GOT3 (cell line): ENCODE data around the gene SLC4A5.
"Not testable (repeated sequence)": the region's sequence is repeated elsewhere in the genome, so short reads cannot be mapped to it uniquely, and the experiment has no call there.

ENCODE experiments used
- DNase-seq: peaks from one replicate; lab custom pipeline; 2025; ENCODE audit warnings: mixed read lengths; lab: John Stamatoyannopoulos, UW

The SLC4A5 gene

DNA sequence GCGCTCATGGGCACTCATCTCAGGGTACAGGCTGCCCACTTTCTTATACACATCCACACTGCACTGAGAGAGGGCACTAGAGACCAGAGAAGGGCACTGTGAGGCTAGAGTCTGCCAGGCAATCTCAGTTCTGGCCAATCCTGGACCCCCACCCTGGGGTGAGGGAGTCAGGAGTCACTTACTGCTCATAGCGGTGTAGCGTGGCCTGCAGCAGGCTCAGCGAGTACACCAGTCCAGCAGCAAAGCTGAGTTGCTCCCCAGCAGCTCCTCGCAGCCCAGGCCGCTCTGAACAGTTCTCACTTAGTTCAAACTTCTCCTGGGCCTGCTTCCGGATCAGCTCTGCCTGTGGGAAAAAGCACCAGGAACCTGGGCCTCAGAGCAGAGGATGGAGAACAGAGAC lies 24.6 kb upstream of the SLC4A5 start:
- DNase-seq: no peak

DNA sequence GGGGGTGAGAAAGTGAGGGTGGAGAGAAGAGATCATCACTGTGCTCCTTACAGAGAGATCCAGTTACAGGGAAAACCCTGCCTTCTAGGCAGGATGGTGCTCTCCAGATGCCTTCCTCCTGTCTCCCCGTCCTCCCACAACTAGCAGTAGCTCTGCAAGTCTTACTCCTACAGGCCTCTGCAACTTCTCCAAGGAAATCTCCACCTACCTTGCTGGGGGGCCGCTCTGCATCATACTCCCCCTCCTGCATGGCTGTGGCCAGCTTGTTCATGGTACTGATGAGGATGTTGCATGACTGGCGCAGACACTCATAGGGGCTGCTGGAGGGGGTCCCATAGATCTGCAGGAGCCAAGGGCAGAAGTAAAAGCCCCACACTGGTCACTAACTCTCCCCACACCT lies 22.8 kb upstream of the SLC4A5 start:
- no peak for DNase-seq

DNA sequence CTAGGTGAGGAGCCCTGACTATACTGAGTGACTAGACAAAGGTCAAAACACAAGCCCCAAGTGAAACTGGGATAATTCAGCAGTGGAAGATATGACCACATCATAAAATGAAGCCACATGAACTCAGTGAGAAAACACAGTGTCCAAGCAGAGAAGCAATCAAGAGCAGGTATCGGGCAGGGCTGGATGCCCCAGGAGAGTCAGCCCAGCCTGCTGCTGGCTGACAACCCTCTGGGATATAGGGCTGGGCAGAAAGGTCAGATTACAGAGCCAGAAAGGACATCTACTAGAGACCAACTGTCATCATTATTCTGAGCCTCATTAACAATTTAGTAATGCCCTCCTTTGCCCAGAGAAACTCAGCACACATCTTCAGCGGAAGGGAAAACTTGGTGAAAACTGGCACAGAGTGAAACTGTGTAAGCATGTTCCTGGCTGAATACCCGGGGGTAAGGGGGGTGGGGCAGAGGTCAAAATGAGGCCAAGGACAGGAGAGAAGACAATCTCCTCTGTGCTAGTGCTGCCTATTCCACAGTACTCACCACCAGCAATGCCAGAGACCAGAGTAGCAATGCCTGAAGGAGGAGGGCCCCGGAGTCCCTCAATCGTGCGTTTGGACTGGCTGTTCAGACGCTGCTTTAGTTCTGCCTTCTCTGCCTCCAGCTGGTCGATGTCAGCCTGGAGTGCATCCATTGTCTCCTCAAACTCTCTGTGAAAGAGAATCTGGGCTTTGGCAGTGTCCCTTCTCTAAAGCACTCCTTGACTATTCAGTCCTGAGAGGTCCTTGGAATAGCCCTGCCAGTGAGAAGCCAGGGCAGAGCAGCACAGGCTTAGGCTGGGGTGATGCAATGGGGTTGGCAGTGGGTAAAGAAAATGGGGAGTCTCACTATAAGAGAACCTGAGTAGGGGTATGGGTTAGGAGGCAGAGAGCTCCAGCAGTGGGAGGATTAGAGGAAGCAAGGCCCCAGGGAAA lies 21.6 kb upstream of the SLC4A5 start:
- no peak for DNase-seq

DNA sequence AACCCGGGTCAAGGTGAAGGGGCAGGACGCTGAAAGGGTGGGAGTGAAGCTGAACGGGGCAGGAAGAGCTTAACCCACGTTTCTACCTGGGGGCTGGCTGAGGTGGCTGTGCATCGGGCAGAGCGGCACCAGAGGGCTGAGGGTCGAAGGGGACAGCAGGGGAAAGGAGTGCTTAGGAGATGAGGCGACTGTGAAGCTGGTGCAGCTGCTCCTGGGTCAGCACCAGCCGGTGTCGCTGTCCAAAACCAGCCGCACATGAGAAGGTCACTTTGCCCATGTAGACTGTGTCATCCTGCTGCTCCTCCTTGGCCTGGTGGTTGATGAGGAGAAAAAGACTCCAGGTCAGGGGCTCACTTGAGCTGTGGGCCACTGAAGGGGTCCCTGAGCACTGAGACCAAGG lies 18.1 kb upstream of the SLC4A5 start:
- no peak for DNase-seq

GRCh38 chr2:74357627-74358026 lies 14.4 kb upstream of the SLC4A5 start:
- DNase-seq: no peak

GRCh38 chr2:74349889-74350288 lies 6.7 kb upstream of the SLC4A5 start:
- DNase-seq: no peak

GRCh38 chr2:74347742-74348141 lies 4.5 kb upstream of the SLC4A5 start:
- no peak for DNase-seq

- no peak for DNase-seq
These were observed 4.1 kb upstream of the SLC4A5 start for GRCh38 chr2:74347303-74347702.

- DNase-seq: no peak
These were observed 2.2 kb upstream of the SLC4A5 start for GRCh38 chr2:74345272-74345943.

DNA sequence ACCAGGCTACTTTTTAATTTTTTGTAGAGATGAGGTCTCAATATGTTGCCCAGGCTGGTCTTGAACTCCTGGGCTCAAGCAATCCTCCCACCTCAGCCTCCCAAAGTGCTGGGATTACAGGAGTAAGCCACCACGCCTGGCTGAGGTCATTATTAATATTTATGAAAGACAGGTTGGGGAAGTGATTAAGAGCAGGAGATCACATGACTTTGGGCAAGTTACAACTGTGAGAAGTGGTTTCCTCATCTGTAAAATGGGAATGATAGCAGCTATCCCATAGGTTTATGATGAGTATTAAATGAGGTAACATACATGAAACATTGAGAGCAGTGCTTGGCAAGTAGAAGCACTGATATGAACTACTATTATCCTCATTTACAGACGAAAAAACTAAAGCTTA lies 7.0 kb downstream of the SLC4A5 start:
- not testable (repeated sequence) for DNase-seq

DNA sequence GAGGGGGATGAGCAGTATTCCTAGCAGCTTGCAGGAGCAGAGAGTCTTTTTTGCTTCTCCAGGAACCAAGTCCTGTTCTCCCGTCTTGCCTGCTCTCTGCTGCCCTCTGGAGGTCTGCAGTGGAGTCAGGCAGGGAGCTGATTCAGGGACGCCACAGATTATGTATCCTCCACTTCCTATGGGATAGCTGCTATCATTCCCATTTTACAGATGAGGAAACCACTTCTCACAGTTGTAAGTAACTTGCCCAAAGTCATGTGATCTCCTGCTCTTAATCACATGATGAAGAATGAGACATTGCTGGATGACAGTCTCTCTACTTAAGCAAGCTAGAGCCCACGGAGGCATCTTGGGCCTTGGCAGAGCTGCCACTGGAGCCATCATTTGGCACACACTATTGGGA lies 8.3 kb downstream of the SLC4A5 start:
- DNase-seq: no peak

GRCh38 chr2:74333896-74334586 lies 9.2 kb downstream of the SLC4A5 start:
- no peak for DNase-seq

DNA sequence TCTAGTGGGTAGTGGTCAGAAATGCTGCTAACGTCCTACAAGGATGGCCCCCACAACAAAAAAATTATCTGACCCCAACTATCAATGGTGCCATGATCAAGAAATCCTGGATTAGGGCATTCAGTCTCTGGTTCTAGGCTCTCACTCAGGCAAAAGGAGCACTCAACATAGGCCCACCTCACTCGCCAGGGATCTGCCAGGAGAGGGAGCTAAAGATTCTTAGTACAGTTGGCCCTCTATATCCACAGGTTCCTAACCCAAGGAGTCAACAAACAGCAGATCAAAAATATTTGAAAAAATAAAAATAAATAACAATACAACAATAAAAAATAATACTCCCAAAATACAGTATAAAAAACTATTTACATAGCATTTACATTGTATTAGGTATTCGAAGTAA lies 10.0 kb downstream of the SLC4A5 start:
- DNase-seq: no peak

- DNase-seq: no peak
These were observed 10.6 kb downstream of the SLC4A5 start for GRCh38 chr2:74332550-74333174.

- no peak for DNase-seq
These were observed 14.6 kb downstream of the SLC4A5 start for GRCh38 chr2:74328573-74328972.

GRCh38 chr2:74328074-74328473 lies 15.1 kb downstream of the SLC4A5 start:
- DNase-seq: no peak

DNA sequence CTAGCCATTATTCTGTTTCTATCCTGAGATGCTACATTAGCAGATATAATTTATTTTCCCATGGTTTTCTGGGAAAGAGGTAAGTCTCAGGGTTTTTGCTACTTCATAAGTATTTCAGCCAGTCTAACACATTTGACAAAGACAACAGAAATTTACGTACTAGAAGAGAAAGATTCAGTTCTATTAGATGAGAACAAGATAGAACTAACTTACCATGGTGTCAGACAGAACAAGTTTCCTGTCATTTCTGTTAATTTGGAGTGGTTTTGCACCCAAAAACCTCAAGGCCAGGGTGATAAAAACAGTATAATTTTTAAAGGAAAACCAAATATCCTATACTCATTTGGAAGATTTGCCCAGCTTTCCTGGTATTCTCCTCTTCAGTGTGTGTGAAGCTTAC lies 15.6 kb downstream of the SLC4A5 start:
- DNase-seq: no peak

DNA sequence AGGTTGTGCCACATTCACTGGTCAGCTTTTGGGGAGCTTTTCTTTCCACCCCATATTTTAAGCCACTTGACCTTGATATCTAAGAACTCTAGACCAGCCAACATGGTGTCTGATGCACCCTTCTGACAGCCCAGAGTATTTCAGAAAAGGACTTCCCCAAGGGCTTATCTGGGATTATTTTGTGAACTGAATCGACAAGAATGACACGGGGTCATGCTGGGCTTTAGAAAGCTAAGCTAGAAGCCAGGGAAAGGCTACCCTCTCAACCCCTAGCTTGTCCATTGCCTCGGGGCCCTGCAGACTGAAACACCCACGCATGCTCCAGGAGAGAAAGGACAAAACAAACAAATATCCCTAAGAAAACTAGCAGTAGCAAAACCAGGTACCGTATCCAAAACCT lies 16.0 kb downstream of the SLC4A5 start:
- DNase-seq: no peak

- DNase-seq: no peak
These were observed 17.4 kb downstream of the SLC4A5 start for GRCh38 chr2:74325815-74326214.

DNA sequence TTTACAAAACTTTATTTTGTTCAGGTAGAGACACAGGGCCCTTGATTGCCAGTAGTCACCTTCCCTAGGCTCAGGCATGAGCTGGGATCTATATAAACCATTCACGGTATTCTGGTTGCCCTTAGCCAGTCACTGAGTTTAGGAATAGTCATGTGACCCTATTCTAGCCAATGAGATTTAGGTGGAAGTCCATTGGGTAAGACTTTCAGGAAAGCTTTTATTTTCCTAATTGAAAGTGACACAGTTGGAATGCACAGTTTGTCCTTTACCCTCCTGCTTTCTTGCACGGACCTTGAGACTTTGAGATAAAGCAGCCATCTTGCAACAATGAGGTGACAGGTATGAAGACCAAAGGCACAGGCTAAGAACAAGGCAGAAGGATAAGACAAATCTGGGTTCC lies 21.5 kb downstream of the SLC4A5 start:
- no peak for DNase-seq

- DNase-seq: no peak
These were observed 25.5 kb downstream of the SLC4A5 start for GRCh38 chr2:74317701-74318100.

DNA sequence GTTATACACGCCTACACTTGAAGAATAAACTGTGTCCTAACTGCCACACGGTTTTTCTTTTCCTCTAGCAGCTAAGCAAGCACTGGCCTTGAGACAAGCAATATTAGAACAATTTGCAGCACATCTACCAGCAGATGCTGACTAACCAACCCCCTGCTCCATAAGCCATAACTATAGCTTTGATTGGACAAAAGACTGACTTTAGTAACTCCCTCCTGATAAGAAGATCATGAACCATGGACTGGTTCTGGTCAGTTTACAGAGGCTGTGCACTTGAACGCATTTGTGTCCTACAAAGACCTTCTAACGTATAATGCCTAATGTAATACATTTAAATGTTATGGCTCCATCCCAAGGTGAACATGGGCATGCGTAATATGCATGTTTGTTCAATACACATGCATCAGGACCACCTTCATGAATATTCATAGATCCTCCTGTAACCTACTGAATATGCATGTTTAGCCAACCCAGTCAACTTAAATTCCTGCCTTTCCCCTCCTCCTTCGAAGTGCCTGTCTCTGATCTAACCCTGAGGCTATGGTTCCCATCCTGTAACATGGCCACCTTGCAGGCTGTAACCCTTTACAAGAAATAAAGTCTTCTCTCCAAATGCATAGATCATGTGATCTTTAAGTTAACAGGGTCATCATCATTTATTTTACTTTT lies 26.5 kb downstream of the SLC4A5 start:
- DNase-seq: no peak
